ENCODE measurements around the gene MED29. TPM values are rescaled to one million over a fixed set of nuclear protein-coding genes. Genes with fewer than 3 reads are reported as not detected.

MED29 gene
- 10 to 100 TPM; 19.4 to 38.1 (median 24.1) TPM for total RNA-seq
- long read RNA-seq, transcript MED29-201 (4 exons, 3,653 nt): major isoform, 8 of 8 reads
- long read RNA-seq, partial matches to known transcripts: 0 of 8 reads
- long read RNA-seq, other reads (novel, unspliced or antisense): 0 of 8 reads

DNA sequence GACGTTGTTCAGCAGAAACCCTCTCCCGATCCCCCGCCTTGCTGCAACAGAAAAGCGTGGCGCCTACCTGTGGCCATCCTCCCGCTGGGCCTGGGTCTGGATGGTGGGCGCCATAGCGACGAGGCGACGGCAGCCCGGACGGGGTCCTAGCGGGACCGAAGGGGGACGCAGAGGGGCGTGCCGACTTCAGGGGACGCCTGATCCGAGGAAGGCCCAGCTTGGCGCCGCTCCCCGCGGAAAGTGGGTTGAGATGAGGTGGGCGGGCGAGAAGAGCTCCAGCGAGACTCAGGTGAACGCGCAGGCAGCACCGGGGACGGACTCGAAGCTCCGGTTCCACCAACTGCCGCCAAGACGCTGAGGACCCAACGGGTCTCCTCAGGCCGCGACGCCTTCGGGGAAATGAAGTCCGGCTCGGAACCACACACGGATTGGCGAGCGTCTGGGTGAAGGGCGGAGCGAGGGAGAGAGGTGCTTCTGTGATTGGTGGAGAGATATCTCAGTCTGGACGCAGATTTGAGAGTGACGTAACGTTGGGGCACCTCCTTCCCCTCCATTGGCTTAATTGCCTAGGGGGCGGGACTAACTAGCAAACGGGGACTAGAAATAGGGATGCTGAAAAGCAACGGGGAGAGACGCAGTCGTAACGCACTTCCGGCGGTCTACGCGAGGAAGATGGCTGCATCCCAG, at the start of gene MED29, which contains the start of gene PAF1:
Gene MED29 (plus strand): TSS at position 628 of the 687 bp plus-strand sequence. CDS start 45 bp downstream, at position 673.
Gene PAF1 (minus strand): TSS at position 356 of the 687 bp plus-strand sequence. CDS start 242 bp downstream, at position 114.
- ATAC-seq (peak; percentile 96 to 99 (median 96)), DNase-seq (peak; percentile 95 to 98 (median 96))
- peaks cover 0 to 46% (median 9%) of the 10 kb centered on the region in 4 donors for H3K36me3 ChIP-seq
- TF ChIP-seq POLR2A (IDR thresholded peaks at IDR 0.05): peak; percentile 96
- TF ChIP-seq, protein P1, sequence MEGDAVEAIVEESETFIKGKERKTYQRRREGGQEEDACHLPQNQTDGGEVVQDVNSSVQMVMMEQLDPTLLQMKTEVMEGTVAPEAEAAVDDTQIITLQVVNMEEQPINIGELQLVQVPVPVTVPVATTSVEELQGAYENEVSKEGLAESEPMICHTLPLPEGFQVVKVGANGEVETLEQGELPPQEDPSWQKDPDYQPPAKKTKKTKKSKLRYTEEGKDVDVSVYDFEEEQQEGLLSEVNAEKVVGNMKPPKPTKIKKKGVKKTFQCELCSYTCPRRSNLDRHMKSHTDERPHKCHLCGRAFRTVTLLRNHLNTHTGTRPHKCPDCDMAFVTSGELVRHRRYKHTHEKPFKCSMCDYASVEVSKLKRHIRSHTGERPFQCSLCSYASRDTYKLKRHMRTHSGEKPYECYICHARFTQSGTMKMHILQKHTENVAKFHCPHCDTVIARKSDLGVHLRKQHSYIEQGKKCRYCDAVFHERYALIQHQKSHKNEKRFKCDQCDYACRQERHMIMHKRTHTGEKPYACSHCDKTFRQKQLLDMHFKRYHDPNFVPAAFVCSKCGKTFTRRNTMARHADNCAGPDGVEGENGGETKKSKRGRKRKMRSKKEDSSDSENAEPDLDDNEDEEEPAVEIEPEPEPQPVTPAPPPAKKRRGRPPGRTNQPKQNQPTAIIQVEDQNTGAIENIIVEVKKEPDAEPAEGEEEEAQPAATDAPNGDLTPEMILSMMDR (IDR thresholded peaks at IDR 0.05): no peak
- no peaks in the 10 kb centered on the region for H3K9me3 ChIP-seq
- WGBS (ENCODE audit: insufficient coverage, low coverage, low lambda C conversion rate, missing lambda C conversion rate): 0% methylated on average over 24 of the region's 60 CpGs
- H3K4me3 ChIP-seq: peak within 1 kb of the TSS; percentile 82 to 95 (median 88)
- peaks cover 0 to 18% (median 11%) of the 10 kb centered on the region in 4 donors for H3K4me1 ChIP-seq
- peak within 1 kb of the TSS; percentile 92 to 98 (median 98) for H3K27ac ChIP-seq
- intact Hi-C loops (cut with DNase I): no loop called here
- no peaks in the 10 kb centered on the region for H3K27me3 ChIP-seq

GRCh38 chr19:39341719-39342604, 49.2 kb upstream of the MED29 start, which contains the start of gene SAMD4B:
TSS of gene SAMD4B (plus strand) at chr19:39342421. CDS start at chr19:39356894, 14,473 bp downstream.
- Histone ChIP-seq H3K27me3 (no peaks in the 10 kb centered on the region), H3K4me3 (peak within 1 kb of the TSS; percentile 78 to 81 (median 80)), H3K4me1 (peaks cover 0 to 8% (median 3%) of the 10 kb centered on the region in 4 donors), H3K27ac (peak within 1 kb of the TSS; percentile 78 to 88 (median 86)), H3K9me3 (no peaks in the 10 kb centered on the region), H3K36me3 (no peaks in the 10 kb centered on the region)
- WGBS (ENCODE audit: insufficient coverage, low coverage, low lambda C conversion rate, missing lambda C conversion rate): 1% methylated on average over 39 of the region's 105 CpGs
- ATAC-seq (peak; percentile 91 to 96 (median 94)), DNase-seq (peak; percentile 99 to 100 (median 100))
- TF ChIP-seq, protein P1 (IDR thresholded peaks at IDR 0.05): peak; percentile 87 to 96 (median 96)
- TF ChIP-seq POLR2A (IDR thresholded peaks at IDR 0.05): peak; percentile 95
- intact Hi-C loops (cut with DNase I): no loop called here

DNA sequence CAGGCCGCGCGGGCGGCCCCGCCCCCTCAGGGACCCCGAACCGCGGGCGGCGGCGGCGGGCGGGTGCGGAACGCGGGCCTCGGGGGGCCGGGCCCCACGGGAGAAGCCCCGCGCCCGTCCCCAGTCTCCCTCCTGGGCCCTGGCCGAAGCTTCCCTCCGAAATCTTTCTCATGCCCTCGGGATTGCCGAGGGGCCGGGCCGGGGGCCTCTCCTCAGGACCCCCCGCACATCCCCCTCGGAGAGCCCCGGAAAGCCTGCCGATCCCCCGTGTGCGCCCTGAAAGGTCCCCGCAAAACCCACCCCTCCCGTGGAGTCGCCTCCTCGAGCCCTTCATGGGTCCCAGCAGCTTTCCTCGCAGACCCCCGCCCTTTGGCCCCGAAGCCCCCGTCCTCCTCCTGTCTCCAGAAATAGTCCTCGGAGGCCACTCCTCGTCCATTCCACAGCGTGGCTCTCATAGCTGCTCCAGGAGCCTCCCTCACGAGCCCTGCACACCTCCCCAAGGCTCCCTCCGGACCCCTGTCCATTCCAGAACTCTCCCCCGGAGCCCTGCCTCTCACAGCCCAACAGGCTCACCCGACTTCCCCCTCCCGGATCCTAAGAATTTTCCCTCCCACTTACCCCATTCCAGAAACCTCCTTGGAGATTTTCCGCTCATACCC, 48.4 kb upstream of the MED29 start:
- WGBS (ENCODE audit: insufficient coverage, low coverage, low lambda C conversion rate, missing lambda C conversion rate): 3% methylated on average over 20 of the region's 51 CpGs
- Histone ChIP-seq H3K9me3 (no peaks in the 10 kb centered on the region), H3K4me3 (peak overlapping the region; percentile 54 to 81 (median 64)), H3K27ac (peak overlapping the region; percentile 53 to 86 (median 60)), H3K36me3 (no peaks in the 10 kb centered on the region), H3K27me3 (no peaks in the 10 kb centered on the region), H3K4me1 (peaks cover 0 to 8% (median 3%) of the 10 kb centered on the region in 4 donors)
- intact Hi-C loops (cut with DNase I): no loop called here
- ATAC-seq: no peak
- no peak for TF ChIP-seq POLR2A (IDR thresholded peaks at IDR 0.05)
- TF ChIP-seq, protein P1 (IDR thresholded peaks at IDR 0.05): no peak
- peak in 2 of 3 donors; percentile 43 to 66 for DNase-seq

DNA sequence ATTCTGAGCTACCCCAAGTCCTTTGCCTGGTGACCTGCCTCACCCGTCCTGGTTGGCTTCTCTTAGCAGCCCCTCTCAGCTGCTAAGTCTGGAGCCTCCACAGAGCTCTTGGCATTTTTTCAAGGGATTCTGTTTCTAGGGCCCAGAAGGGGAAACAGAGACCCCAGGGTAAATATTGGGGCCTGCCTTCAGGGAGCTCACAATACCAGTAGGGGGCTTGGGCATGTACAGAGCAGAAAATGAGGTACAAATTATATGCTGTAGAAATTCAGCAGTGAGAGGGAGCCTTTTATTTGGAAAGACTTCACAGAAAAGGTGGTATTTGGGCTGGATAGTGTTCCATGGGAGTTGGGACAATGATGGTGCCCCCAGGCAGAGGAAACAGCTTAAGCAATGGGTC, 45.2 kb upstream of the MED29 start:
- DNase-seq (no peak), ATAC-seq (no peak)
- Histone ChIP-seq H3K9me3 (no peaks in the 10 kb centered on the region), H3K4me3 (no peak overlapping the region), H3K27ac (no peak overlapping the region), H3K36me3 (peaks cover 0 to 12% (median 0%) of the 10 kb centered on the region in 4 donors), H3K4me1 (peaks cover 0 to 2% (median under 1%) of the 10 kb centered on the region in 4 donors), H3K27me3 (no peaks in the 10 kb centered on the region)
- 73% methylated on average over 1 of the region's 1 CpG for WGBS (ENCODE audit: insufficient coverage, low coverage, low lambda C conversion rate, missing lambda C conversion rate)
- TF ChIP-seq, protein P1 (IDR thresholded peaks at IDR 0.05): no peak
- TF ChIP-seq POLR2A (IDR thresholded peaks at IDR 0.05): no peak
- intact Hi-C loops (cut with DNase I): no loop called here
